ENCODE results near the gene UBE2E2. TPM values are rescaled to one million over a fixed set of nuclear protein-coding genes. Genes with fewer than 3 reads are reported as not detected.

UBE2E2 gene
- total RNA-seq, 1 donor: 2.2 TPM

DNA sequence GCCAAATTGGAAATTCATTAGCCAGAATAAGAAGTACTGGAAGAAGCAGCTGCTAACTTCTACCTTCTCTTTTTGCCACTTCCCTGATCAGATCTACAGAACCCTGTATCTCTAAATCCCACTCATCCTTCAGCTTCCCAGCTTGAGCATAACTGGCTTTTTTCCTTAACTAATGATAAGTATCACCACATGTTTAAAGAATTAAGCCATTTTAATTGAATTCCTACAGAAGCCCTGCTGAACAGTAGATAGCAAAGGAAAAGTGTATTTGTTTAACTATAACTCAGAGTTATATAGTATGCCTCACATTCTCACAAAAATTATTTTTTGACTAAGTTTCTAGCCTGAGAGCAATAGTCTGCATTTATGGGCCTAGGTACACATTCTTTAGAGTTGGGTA, 262.4 kb downstream of the UBE2E2 start:
- DNase-seq (ENCODE audit: low read depth in 2 of 3, low spot score in 2 of 3): no peak

DNA sequence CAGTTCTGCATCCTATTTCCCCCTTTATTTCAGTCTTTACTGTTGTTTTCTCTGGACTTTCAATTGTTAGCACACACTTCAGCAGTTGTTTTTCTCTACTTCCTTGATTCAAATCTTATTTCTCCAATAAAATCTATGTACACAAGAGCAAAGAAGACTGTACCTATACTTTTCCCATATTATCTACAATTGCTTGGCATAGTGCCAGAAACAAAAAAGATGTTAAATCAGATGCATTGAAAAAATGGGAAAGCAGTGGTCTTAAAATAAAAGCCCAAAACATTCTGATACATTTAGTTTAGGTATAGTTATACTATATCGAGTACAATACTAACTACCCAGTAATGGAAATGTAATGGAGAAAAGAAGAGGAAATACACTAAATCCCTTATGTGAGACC, 265.1 kb downstream of the UBE2E2 start:
- no peak for DNase-seq (ENCODE audit: low read depth in 2 of 3, low spot score in 2 of 3)

DNA sequence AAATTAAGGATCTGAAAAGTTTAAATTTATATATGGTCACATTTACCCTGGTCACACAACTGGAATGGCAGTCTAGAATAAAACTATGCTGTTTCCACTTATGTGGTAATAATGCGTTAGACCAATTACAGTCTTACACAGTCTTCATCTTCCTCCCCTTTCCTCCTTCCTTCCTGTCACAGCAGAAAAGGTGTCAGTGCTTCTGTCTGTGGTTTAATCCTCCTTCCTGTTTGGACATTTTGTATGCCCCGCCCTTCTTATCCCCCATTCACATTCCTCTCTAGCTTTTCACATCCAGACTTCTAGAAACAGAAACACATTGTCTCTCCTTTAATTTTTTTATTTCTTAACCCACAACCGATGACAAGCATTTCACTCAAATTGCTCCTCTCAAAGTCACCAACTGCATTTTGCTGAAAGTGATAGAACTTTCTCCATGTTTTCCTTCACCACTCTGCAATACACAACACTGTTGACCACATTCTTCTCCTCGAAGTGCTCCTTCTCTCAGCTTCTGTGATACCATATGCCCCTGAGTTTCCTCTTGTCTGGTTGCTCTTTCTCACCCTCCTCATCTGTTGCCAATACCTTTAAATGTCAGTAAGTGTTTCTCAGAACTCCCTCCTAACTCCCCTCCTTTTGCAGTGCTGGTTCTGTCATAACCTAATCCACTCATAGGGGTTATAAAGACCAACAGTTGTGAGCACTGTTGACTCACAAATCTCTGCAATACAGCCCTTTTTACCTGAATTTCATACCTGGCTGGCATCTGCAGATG, 271.6 kb downstream of the UBE2E2 start:
- DNase-seq (ENCODE audit: low read depth in 2 of 3, low spot score in 2 of 3): no peak

DNA sequence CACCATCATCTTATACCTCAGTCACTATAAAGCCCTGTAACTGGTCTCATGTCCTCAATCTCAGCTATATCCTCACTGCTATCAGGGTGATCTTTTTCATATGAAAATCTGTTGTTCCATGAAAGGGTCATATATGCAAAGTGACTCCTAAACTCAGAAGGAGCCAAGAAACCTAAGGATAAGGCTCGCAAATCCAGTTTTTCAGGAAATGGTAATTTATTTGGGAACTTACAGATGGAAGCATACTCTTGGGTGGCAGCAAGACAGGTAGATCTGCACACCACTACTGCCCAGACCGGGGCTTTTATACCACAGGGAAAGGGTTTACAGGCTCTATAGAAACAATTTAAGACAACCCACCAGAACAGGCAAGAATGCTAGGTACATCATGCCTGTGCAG, 272.3 kb downstream of the UBE2E2 start:
- no peak for DNase-seq (ENCODE audit: low read depth in 2 of 3, low spot score in 2 of 3)

DNA sequence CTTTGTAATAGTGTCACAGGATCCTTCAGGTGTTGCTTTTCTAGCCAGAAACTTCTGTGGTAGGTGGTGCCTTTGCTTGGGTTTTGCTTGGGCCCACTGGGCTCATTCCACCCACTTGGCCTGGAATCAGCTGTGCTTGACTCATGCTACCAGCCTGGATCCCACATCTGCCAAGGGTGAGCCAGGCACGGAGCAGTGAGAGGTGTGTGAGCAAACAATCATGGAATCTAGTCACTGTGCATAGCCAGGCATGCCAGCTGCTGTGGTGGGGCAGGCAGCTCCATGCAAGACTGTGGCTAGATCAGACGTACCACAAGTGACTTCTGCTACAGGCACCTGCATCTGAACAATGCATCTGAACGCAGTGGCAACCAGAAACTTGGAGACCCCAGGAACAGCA, 275.9 kb downstream of the UBE2E2 start:
- no peak for DNase-seq (ENCODE audit: low read depth in 2 of 3, low spot score in 2 of 3)

DNA sequence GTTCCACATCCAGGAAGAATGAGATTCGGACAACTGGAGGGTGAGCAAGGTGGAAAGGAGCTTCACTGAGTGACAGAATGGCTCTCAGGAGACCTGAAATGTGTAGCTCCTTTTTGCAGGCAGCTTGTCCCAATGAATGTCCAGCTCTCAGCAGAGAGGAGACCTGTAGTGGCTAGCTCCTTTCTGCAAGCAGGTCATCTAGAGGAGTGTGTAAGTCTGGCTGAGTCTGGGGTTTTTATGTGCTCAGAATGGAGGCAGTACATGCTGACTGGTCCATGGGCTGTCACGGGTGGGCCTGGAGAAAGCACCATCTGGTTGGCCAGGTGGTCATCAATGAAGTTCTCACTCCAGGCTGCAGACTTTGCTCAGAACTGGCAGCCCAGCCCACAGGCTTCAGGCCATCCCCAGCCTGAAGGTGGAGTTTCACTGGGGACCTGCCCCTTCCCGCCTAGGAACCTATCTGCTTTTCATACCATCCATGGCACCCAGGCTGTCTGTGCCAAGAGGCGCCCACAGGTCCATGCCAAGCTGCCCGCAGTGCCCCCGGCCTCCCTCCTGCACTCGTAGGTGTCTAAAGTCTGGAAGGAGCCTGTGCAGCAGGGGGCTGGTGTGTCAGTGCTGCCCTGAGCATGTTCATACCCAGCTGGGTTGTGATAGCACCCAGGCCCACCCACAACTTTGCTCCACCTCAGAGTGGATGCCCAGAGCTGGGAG, 276.6 kb downstream of the UBE2E2 start:
- DNase-seq (ENCODE audit: low read depth in 2 of 3, low spot score in 2 of 3): no peak

DNA sequence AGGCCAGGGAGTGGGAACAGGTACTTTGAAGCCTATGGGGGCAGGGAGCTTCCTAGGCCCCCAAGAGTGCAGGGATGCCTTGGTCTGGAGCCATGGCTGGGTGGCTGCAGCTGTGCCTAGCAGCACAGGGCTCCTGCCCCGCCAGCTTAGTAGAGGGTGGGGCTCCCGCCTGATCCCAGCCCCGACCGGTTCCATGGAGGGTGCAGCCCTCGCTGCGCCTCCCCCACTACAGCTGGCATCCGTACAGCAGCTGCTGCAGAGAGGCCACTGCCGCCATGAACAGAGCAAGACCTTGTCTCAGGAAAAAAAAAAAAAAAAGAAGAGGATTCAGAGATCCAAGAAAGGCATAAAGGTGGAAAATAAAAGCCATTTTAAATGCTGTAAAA, 277.2 kb downstream of the UBE2E2 start:
- DNase-seq (ENCODE audit: low read depth in 2 of 3, low spot score in 2 of 3): no peak

DNA sequence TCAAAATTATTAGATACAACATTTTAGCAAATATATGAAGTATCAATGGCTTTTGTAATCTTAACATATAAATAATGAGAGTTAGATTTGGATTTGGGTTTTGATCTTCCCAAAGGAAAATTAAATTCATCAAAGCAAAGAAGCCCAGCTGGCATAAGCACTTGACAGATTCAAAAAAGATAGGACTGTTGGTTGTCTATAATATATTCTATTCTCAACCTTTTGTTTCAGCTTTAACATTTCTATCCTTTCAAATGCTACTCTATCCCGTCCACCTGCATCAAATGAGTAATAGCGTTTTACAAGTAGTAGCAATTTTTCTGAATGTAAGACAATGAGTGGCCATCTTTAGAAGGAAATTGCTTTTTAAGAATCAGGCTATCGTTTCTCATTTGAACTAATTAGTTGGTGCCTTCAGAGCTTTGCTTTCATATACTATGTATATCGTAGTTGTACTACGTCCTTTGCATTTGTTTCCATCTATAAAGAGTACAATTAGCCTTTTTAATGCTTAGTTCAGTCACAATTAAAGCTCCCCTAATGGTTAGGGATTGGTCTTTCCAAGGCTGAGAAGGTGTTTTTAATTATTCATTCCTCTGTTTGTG, 278.0 kb downstream of the UBE2E2 start:
- DNase-seq (ENCODE audit: low read depth in 2 of 3, low spot score in 2 of 3): no peak

DNA sequence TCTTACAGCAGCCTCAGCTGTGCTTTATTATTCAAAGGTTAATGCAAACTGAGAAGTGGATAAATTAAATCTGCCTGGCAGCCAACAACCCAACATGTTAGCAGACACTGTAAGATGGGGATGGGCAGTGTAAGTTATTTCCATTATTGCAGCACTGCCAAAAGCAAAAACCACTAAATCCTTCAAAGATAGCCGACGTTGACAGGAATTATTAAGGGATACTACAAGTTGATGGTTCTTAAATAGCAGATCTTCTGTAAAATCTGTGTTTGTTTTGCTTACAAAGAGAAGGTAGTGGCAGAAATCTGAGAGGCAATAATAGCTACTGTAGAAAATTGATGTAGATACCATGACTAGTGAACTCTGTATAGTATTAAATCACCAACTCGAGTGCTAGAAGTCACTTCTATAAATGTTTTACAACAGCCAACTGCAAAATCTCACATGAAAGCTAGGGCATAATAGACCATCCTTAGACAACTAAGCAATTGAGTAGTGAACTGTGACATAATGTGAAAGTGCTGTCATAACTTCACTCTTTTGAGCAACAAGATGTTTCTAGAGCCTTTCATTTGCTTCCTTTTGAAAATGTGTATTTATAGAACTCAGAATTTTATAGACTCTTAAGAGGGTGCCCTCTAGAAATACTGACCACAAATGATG, 278.6 kb downstream of the UBE2E2 start:
- no peak for DNase-seq (ENCODE audit: low read depth in 2 of 3, low spot score in 2 of 3)

DNA sequence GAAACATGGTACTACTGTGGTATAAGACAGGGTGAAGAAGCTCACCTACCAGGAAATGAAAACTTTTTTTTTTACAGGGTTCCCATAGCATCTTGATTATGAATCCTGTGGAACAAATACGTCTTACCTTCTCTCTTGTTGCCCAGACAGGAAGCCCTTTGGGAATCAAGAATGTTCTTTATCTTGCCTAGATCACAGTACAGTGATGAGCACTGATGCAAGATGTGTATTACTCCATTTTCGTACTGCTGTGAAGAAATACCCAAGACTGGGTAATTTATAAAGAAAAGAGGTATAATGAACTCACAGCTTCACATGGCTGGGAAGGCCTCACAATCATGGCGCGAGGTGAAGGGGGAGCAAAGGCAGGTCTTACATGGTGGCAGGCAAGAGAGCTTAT, 281.3 kb downstream of the UBE2E2 start:
- no peak for DNase-seq (ENCODE audit: low read depth in 2 of 3, low spot score in 2 of 3)

DNA sequence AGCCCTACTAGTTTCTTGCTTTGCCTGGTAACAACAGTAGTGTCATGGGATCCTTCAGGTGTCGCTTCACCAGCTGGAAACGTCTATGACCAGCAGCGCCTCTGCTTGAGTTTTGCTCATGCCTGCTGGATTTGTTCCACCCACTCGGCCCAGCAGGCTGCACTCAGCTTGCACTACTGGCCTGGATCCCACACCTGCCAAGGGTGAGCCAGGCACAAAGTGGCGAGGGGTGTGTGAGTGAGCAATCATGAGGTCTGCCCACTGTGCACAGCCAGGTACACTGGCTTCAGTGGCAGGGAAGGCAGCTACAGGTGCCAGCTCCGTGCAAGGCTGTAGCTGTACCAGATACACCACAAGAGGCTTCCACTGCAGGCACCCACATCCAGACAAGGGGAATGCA, 282.8 kb downstream of the UBE2E2 start:
- no peak for DNase-seq (ENCODE audit: low read depth in 2 of 3, low spot score in 2 of 3)

DNA sequence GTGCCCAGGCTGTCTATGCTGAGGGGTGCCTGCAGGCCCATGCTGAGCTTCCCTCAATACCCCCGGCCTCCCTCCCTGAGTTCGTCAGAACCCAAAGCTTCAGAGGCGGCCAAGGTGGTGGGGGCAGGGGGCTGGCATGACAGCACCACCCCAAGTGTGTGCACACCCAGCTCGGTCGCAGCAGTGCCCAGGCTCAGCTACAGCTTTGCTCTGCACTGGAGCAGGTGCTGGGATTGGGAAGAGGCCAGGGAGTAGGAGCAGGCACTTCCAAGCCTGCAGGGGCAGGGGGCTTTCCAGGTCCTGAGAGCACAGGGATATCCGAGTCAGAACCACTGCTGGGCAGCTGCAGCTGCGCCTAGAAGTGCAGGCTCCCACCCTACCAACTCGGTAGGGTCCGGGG, 283.9 kb downstream of the UBE2E2 start:
- no peak for DNase-seq (ENCODE audit: low read depth in 2 of 3, low spot score in 2 of 3)

DNA sequence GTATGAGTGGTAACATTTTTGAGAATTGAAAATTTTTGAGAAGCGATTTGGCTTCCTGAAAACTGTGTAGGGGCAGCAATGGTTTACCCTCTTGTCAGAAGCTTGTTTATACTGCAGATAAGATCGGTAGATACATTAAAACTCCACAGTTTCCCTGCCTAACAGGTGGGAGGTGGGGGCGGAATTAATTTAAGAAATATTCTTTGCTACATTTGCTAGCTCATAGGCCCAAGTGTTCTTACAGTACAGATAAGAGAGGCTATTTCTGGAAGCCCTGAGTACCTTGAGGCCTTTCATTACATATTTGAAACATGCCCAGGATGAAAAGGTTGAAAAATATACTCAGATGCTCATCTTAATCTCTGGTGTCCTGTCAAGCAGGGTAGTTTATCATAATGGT, 285.5 kb downstream of the UBE2E2 start:
- no peak for DNase-seq (ENCODE audit: low read depth in 2 of 3, low spot score in 2 of 3)

DNA sequence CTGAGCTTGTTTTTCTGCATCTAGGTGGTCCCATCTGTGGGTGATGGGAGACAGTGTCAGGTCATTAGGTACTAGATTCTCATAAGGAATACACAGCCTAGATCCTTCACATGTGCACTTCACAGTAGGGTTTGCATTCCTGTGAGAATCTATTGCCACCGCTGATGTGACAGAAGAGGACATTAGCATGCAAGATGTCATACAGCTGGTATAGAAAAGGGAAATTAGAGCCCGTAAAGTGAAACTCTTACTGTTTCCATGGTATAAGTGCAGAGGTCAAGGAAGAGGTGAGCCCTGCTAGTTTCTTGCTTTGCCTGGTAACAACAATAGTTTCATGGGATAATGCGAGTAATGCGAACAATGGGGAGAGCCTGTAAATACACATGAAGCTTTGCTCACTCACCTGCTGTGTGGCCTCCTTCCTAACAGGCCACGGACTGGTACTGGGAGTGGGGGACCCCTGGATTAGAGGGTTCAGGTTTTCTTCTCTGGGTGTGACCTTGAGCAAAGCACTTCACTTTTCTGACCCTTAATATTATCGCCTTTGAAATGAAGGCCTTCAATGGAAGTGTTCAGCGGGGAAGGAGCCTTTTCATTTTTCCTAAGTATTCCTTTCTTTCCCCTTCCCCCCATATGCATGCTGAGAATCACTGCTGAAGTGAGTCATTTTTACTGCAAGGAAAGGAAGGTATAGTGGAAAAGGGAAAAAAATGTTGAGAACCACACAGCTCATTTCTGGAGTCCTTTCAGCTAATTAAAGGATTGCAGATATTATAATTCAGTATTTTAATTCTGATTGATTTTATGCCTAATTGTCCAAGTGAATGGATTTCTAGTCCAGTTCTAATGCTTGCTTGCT, 286.4 kb downstream of the UBE2E2 start:
- no peak for DNase-seq (ENCODE audit: low read depth in 2 of 3, low spot score in 2 of 3)

DNA sequence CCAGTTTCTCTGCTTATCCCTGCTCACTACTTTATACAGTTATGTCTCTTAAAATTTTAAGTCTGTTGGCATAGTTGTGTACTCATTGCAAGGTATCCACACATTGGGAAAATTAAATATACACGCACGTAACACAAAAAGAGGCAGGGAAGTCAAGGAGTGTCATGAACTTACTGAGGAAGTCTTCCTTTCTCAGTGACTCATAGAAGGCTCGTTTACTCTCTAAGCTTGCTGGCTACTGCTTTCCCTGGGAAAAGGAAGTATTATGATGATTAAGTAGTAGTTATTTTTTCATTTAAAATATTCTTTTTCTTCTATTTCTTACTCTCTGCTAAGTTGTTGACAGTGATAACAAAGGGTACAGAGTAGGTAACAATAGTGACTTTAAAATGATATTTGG, 287.3 kb downstream of the UBE2E2 start:
- no peak for DNase-seq (ENCODE audit: low read depth in 2 of 3, low spot score in 2 of 3)

DNA sequence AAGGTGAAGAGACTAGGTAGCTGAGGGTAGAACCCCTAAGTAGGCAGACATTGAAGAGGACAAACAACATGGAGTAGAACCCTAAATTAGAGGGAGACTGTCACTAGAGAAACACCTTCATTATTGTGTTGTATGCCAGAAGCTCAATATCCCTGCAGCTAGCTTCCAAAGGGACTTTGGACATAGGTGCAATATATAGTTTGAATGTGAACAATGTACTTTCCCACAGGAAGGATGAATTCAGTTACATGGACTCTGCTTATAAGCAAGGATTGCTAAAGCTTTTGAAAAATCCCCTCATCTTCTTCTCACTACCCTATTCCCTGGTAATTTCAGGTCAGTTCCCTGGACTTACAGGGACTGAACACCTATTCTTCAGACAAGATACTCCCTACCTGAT, 288.9 kb downstream of the UBE2E2 start:
- DNase-seq (ENCODE audit: low read depth in 2 of 3, low spot score in 2 of 3): no peak

DNA sequence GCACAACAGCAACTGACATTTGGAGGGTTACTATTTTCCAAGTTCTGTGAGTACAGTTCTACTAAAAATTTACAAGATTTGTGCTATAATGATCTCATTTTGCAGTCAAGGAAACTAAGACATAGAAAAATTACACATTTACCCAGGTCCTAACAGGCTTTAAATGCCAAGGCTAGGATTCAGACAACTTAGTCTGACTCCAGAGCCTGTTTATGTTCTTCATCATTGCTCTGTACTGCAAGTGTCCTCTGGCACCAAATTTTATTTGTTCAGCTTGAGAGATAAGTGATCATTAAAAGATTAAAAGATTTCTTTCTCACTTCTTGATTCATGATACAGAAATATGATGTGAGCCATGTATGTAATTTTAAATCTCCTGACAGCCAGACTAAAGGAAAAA, 290.8 kb downstream of the UBE2E2 start:
- no peak for DNase-seq (ENCODE audit: low read depth in 2 of 3, low spot score in 2 of 3)

DNA sequence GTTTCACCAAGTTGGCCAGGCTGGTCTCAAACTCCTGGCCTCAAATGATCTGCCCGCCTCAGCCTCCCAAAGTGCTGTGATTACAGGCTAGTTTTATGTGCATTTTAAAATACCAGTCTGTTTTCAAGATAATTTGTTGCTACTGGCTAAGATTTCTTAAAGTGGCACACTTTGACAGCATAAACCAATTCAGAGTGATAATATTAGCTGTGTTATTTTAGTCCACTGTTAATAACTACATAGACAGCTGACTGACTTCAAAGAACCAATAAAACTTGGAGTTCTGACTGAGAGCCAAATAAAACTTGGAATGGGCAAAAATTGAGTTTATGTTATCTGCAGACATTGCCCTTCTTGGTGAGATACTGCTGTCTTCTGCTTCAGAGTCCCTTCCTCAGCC, 291.8 kb downstream of the UBE2E2 start:
- DNase-seq (ENCODE audit: low read depth in 2 of 3, low spot score in 2 of 3): no peak

DNA sequence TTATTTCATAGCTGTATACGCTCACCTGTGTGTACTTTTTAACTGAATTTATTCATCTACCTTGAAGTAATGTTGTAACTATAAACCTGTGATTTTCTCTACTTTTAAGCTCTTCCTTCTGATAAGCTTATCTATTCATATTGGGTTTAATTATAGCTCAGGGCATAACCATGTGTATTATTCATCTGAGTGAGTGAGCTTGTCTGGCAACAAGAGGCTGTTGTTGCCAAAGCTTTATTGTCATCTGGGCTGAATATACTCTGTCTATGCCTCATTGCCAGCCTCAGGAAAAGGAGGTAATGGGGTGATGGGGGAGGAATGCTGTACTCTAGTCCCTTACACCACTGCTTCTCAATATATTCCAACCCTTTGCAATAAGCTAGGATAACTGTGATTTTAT, 292.4 kb downstream of the UBE2E2 start:
- no peak for DNase-seq (ENCODE audit: low read depth in 2 of 3, low spot score in 2 of 3)

DNA sequence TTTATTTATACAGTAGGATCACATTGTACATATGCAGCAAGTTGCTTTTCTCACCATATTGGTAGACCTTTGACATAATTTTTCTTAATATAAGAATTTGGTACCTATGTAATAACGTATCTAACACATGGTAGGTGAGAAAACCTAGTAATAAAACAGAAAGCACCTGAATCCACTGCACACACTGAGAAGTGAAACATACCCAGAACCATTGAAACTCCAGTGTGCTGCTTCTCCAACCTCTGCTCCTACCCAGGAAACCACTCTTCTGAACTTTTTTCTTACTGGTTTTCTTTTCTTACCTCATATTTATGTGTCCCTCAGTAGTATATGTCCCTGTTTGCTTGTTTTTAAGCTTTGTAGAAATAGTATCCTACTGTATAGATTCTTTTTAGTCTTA, 293.0 kb downstream of the UBE2E2 start:
- no peak for DNase-seq (ENCODE audit: low read depth in 2 of 3, low spot score in 2 of 3)

DNA sequence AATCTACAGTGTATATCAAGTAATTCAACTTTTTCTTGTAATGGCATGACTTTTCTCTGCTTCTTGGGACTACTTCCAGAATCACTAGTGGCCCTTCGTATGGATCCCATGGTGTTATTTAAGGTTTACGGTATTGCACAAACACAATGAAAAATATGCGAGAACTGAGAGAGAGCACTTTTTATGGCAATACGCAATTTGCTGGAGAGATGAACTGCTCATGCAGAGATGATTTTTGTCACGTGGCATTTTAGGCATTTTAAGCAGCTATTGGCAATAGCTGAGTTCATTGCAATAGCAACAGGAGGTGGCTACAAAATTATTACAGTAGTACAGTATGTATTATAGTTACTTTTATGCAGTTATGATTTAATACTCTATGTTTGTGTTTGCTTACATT, 294.0 kb downstream of the UBE2E2 start:
- no peak for DNase-seq (ENCODE audit: low read depth in 2 of 3, low spot score in 2 of 3)
